Transverse colon (tissue), 3 donors: Measurements from ENCODE around the gene PLOD2.

Source experiments
- EP300 ChIP-seq: sonication (generic); formaldehyde crosslinking; IDR thresholded peaks from one replicate; pipeline ENCODE4 v1.6.1; 2017; ENCODE audit warnings: antibody characterized with exemption, low read depth
- POLR2A ChIP-seq: fragments of 450-650 bp; IDR thresholded peaks from one replicate; pipeline ENCODE4 v1.6.1; 2016; ENCODE audit warnings: antibody characterized with exemption, mild to moderate bottlenecking, moderate library complexity
- TF ChIP-seq, protein P1 (sequence below), 5 experiments: fragments of 200-600 bp in 3 of 5; fragments of 450-650 bp in 2 of 5; sonication (generic) in 3 of 5; IDR thresholded peaks; 1 replicate in 2 of 5; 2 replicates in 3 of 5; pipeline ENCODE4 v1.5.1; 2016 to 2017; ENCODE audit warnings: antibody characterized with exemption in 5 of 5, inconsistent platforms in 3 of 5, mild to moderate bottlenecking in 2 of 5, moderate library complexity in 1 of 5

DNA sequence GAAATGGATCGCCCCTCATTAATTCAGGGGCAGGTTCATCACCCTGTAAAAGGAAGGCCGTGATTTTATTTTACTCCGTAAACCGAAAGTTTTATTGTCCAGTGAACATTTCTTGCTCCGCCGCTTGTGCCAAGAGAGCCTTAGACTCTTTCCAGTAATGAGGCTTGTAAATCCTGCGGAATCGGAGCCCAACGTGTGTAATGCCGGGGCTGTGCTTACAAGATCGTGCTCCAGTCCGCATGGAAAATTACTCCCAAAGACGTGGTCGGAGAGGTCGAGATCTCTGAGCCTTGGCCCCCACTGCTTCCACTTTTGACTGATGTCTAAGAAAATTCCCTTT, 649 bp upstream of the PLOD2 start:
- TF ChIP-seq, protein P1, sequence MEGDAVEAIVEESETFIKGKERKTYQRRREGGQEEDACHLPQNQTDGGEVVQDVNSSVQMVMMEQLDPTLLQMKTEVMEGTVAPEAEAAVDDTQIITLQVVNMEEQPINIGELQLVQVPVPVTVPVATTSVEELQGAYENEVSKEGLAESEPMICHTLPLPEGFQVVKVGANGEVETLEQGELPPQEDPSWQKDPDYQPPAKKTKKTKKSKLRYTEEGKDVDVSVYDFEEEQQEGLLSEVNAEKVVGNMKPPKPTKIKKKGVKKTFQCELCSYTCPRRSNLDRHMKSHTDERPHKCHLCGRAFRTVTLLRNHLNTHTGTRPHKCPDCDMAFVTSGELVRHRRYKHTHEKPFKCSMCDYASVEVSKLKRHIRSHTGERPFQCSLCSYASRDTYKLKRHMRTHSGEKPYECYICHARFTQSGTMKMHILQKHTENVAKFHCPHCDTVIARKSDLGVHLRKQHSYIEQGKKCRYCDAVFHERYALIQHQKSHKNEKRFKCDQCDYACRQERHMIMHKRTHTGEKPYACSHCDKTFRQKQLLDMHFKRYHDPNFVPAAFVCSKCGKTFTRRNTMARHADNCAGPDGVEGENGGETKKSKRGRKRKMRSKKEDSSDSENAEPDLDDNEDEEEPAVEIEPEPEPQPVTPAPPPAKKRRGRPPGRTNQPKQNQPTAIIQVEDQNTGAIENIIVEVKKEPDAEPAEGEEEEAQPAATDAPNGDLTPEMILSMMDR (IDR thresholded peaks at IDR 0.05): no peak
- TF ChIP-seq EP300: no peak
- no peak for TF ChIP-seq POLR2A
